ENCODE data around the gene CHIT1. TPM values are rescaled to one million over a fixed set of nuclear protein-coding genes. Genes with fewer than 3 reads are reported as not detected.

CHIT1 gene
- total and polyA plus RNA-seq, 2 of the 13 experiments (the other 11 are each of a cell fraction or from before 2014, with no cell fraction given) = not detected

GRCh38 chr1:203210988-203211387, 18.5 kb downstream of the CHIT1 start (continued):
- no peak for TF ChIP-seq ZNF512 (CRISPR knock-in tag; IDR thresholded peaks at IDR 0.05)
- no peak for TF ChIP-seq ZNF441 (CRISPR knock-in tag; IDR thresholded peaks at IDR 0.05; ENCODE audit: borderline replicate concordance)
- TF ChIP-seq ZKSCAN8 (CRISPR knock-in tag; IDR thresholded peaks at IDR 0.05; ENCODE audit: borderline replicate concordance) = no peak
- TF ChIP-seq ZNF235 (CRISPR knock-in tag; IDR thresholded peaks at IDR 0.05; ENCODE audit: borderline replicate concordance) = no peak
- TF ChIP-seq ZNF546 (CRISPR knock-in tag; conservative IDR thresholded peaks at IDR 0.05) = no peak
- TF ChIP-seq ZNF207 (IDR thresholded peaks at IDR 0.05; ENCODE audit: borderline replicate concordance) = no peak
- TF ChIP-seq SAFB2 (CRISPR knock-in tag; IDR thresholded peaks at IDR 0.05; ENCODE audit: borderline replicate concordance, low read depth) = no peak
- TF ChIP-seq ARID2 (CRISPR knock-in tag; IDR thresholded peaks at IDR 0.05; ENCODE audit: borderline replicate concordance) = no peak
- peak; percentile 95 for TF ChIP-seq ZNF652 (CRISPR knock-in tag; IDR thresholded peaks at IDR 0.05; ENCODE audit: borderline replicate concordance, low read depth)
- no peak for TF ChIP-seq DZIP1 (CRISPR knock-in tag; IDR thresholded peaks at IDR 0.05)
- TF ChIP-seq MED13 (CRISPR knock-in tag; IDR thresholded peaks at IDR 0.05) = no peak
- no peak for TF ChIP-seq ZNF430 (CRISPR knock-in tag; IDR thresholded peaks at IDR 0.05)
- TF ChIP-seq SMAD1 (CRISPR knock-in tag; IDR thresholded peaks at IDR 0.05; ENCODE audit: borderline replicate concordance, low read depth) = no peak
- TF ChIP-seq ZBTB39 (CRISPR knock-in tag; IDR thresholded peaks at IDR 0.05) = no peak
- TF ChIP-seq ZNF766 (CRISPR knock-in tag; IDR thresholded peaks at IDR 0.05; ENCODE audit: borderline replicate concordance) = no peak
- no peak for TF ChIP-seq FLYWCH1 (CRISPR knock-in tag; IDR thresholded peaks at IDR 0.05)
- peak; percentile 88 for TF ChIP-seq CEBPG (CRISPR knock-in tag; IDR thresholded peaks at IDR 0.05)
- TF ChIP-seq ZFP36 (IDR thresholded peaks at IDR 0.05; ENCODE audit: borderline replicate concordance, low read depth, low read length, partially characterized antibody) = no peak
- TF ChIP-seq ZBTB42 (CRISPR knock-in tag; IDR thresholded peaks at IDR 0.05) = no peak
- TF ChIP-seq E2F5 (CRISPR knock-in tag; conservative IDR thresholded peaks at IDR 0.05) = no peak
- no peak for TF ChIP-seq TCF7L2 (IDR thresholded peaks at IDR 0.05; ENCODE audit: low read depth, low read length)
- TF ChIP-seq PHF20 (CRISPR knock-in tag; IDR thresholded peaks at IDR 0.05) = no peak
- no peak for TF ChIP-seq HNRNPK (IDR thresholded peaks at IDR 0.05; ENCODE audit: low read depth, low read length, poor library complexity, severe bottlenecking)
- TF ChIP-seq SP1 (IDR thresholded peaks at IDR 0.05) = no peak
- TF ChIP-seq SP1 (CRISPR knock-in tag; IDR thresholded peaks at IDR 0.05) = no peak
- TF ChIP-seq ISL2 (CRISPR knock-in tag; IDR thresholded peaks at IDR 0.05) = peak; percentile 55; the same call in 1 of the 2 replicates

Data from HepG2 (cell line).